ENCODE results near the gene PECR. TPM values are rescaled to one million over a fixed set of nuclear protein-coding genes. Genes with fewer than 3 reads are reported as not detected.

Gene PECR
- total and polyA plus RNA-seq, 9 of the 15 experiments (the other 6 are each of a cell fraction or from before 2014, with no cell fraction given) = 1.1 to 10.3 (median 8.2) TPM

GRCh38 chr2:216118474-216118873 lies 36.9 kb upstream of the PECR start:
- Histone ChIP-seq H3K9me3 (replicated peaks; ENCODE audit: control insufficient read depth, insufficient read depth, low read depth, low read length) (no peaks in the 10 kb centered on the region), H3K4me2 (ENCODE audit: insufficient read depth, low read length) (no peak overlapping the region), H3K27ac (ENCODE audit: extremely low read depth, low read depth, low read length) (no peak overlapping the region), H3K27me3 (ENCODE audit: control insufficient read depth in 2 of 2, insufficient read depth in 2 of 2, low read length in 2 of 2) (no peaks in the 10 kb centered on the region), H3K36me3 (ENCODE audit: control insufficient read depth, insufficient read depth, low read length) (peaks cover 94% of the 10 kb centered on the region), H3K9ac (ENCODE audit: insufficient read depth in 1 of 2, low read depth in 2 of 2, low read length in 2 of 2) (no peak overlapping the region), H3K4me3 (no peak overlapping the region), H2AFZ (ENCODE audit: low read depth, low read length) (no peak overlapping the region), H4K20me1 (replicated peaks; ENCODE audit: control insufficient read depth, insufficient read depth, low read length) (0 out of 2 replicates have a peak, but pooled peaks cover 5% of the 10 kb centered on the region), H3K4me1 (replicated peaks in 1 of 2; ENCODE audit: control insufficient read depth in 2 of 2, insufficient read depth in 2 of 2, low read length in 2 of 2) (peaks cover 0 to 3% of the 10 kb centered on the region in 2 experiments; a peak in 3 of 5 replicates), H3K9me1 (ENCODE audit: control insufficient read depth, insufficient read depth, low read length) (no peaks in the 10 kb centered on the region), H3K79me2 (ENCODE audit: control insufficient read depth, insufficient read depth, low read length) (peaks cover 67% of the 10 kb centered on the region)
- ChIA-PET CTCF (ENCODE audit: low intra/inter-chr PET ratio) (no interaction called here), POLR2A (interaction anchor here (1.4 kb wide), 2 partner anchors 8 to 10 kb away, joined by 4 read pairs; no protein-coding TSS in a partner anchor)
- no TSS peak for BruUV-seq (replicated peaks)
- DNase-seq (ENCODE audit: extremely low read depth in 1 of 4, low spot score in 3 of 4) = no peak
- intact Hi-C loops (cut with micrococcal nuclease) (no loop called here), in situ Hi-C loops (cut with MboI) (no loop called here)
- WGBS (ENCODE audit: insufficient coverage, low coverage, missing lambda C conversion rate) = 100% methylated on average over 1 of the region's 1 CpG
- FAIRE-seq = no peak
- TF ChIP-seq PCBP2 (IDR thresholded peaks at IDR 0.05; ENCODE audit: low read depth, low read length, poor library complexity, severe bottlenecking) = no peak
- peak; percentile 51 to 69; a peak in 3 of 4 replicates for TF ChIP-seq KDM1A (IDR thresholded peaks at IDR 0.05)
- no peak for TF ChIP-seq POLR3G (IDR thresholded peaks at IDR 0.05; ENCODE audit: extremely low read depth, insufficient read length, insufficient replicate concordance)
- TF ChIP-seq RB1 (IDR thresholded peaks at IDR 0.05; ENCODE audit: low read depth) = no peak
- no peak for TF ChIP-seq USF1 (CRISPR knock-in tag; IDR thresholded peaks at IDR 0.05)
- TF ChIP-seq, protein P1, sequence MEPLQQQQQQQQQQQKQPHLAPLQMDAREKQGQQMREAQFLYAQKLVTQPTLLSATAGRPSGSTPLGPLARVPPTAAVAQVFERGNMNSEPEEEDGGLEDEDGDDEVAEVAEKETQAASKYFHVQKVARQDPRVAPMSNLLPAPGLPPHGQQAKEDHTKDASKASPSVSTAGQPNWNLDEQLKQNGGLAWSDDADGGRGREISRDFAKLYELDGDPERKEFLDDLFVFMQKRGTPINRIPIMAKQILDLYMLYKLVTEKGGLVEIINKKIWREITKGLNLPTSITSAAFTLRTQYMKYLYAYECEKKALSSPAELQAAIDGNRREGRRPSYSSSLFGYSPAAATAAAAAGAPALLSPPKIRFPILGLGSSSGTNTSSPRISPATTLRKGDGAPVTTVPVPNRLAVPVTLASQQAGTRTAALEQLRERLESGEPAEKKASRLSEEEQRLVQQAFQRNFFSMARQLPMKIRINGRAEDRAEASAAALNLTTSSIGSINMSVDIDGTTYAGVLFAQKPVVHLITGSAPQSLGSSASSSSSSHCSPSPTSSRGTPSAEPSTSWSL (CRISPR knock-in tag; IDR thresholded peaks at IDR 0.05; ENCODE audit: borderline replicate concordance) = no peak
- no peak for ATAC-seq
